Keratinocyte (primary cell): ENCODE results near the gene ARHGAP10. TPM values are rescaled to one million over a fixed set of nuclear protein-coding genes. Genes with fewer than 3 reads are reported as not detected.

Experiments
- DNase-seq: peaks from one replicate; pipeline ENCODE4 v3.0.0-alpha.2; 2011; ENCODE audit warnings: low read depth, missing footprints, low spot score
- FAIRE-seq: peaks from 2 replicates; lab custom pipeline; 2011; peaks lifted over from hg19 to GRCh38; lab: Jason Lieb, UNC
- H2AFZ ChIP-seq: 2 replicates; pipeline ENCODE4 v1.6.0; 2012; ENCODE audit warnings: low read length, control low read depth, inconsistent platforms; ENCODE audit not compliant: control insufficient read depth
- H3K27ac ChIP-seq: 2 replicates; pipeline ENCODE4 v1.5.1; 2011; ENCODE audit warnings: low read length; ENCODE audit not compliant: control insufficient read depth, insufficient read depth
- H3K27me3 ChIP-seq: 3 replicates; pipeline ENCODE4 v1.6.0; 2011; ENCODE audit warnings: low read length; ENCODE audit not compliant: control insufficient read depth, insufficient read depth; ENCODE audit errors: extremely low read depth
- H3K36me3 ChIP-seq, 2 experiments: 2 replicates in 1 of 2; 3 replicates in 1 of 2; pipeline ENCODE4 v1.5.1; 2011; ENCODE audit warnings: low read length in 2 of 2, mild to moderate bottlenecking in 1 of 2; ENCODE audit not compliant: control insufficient read depth in 2 of 2, insufficient read depth in 2 of 2; ENCODE audit errors: extremely low read depth in 1 of 2
- H3K4me1 ChIP-seq: 3 replicates; pipeline ENCODE4 v1.5.1; 2011; ENCODE audit warnings: low read length; ENCODE audit not compliant: control insufficient read depth, insufficient read depth; ENCODE audit errors: extremely low read depth
- H3K4me2 ChIP-seq: 3 replicates; pipeline ENCODE4 v1.6.0; 2011; ENCODE audit warnings: low read depth, low read length; ENCODE audit not compliant: control insufficient read depth, insufficient read depth; ENCODE audit errors: extremely low read depth
- H3K4me3 ChIP-seq, 3 experiments: fragments of 200-600 bp in 1 of 3; sonication (generic) in 1 of 3; 2 replicates in 2 of 3; 3 replicates in 1 of 3; pipeline ENCODE4 v1.5.1; 2011 to 2016; ENCODE audit warnings: low read length in 3 of 3, mild to moderate bottlenecking in 3 of 3, control low read depth in 2 of 3, inconsistent platforms in 1 of 3, low read depth in 1 of 3, mixed read lengths in 1 of 3, mixed run types in 1 of 3, moderate library complexity in 1 of 3; ENCODE audit not compliant: control insufficient read depth in 2 of 3, insufficient read depth in 2 of 3; ENCODE audit errors: extremely low read depth in 1 of 3
- H3K79me2 ChIP-seq: 2 replicates; pipeline ENCODE4 v1.6.0; 2012; ENCODE audit warnings: low read length; ENCODE audit not compliant: control insufficient read depth, insufficient read depth
- H3K9ac ChIP-seq: 3 replicates; pipeline ENCODE4 v1.6.0; 2011; ENCODE audit warnings: low read length; ENCODE audit not compliant: control insufficient read depth, insufficient read depth; ENCODE audit errors: extremely low read depth
- H3K9me1 ChIP-seq: 3 replicates; pipeline ENCODE4 v1.6.0; 2011; ENCODE audit warnings: low read length; ENCODE audit not compliant: control insufficient read depth, insufficient read depth; ENCODE audit errors: extremely low read depth
- H3K9me3 ChIP-seq: 2 replicates; pipeline ENCODE4 v1.5.1; 2012; ENCODE audit warnings: low read depth, low read length; ENCODE audit not compliant: control insufficient read depth
- H4K20me1 ChIP-seq: 3 replicates; pipeline ENCODE4 v1.6.0; 2011; ENCODE audit warnings: low read length; ENCODE audit not compliant: control insufficient read depth, insufficient read depth; ENCODE audit errors: extremely low read depth
- CTCF ChIP-seq, 3 experiments: IDR thresholded peaks in 1 of 3; conservative IDR thresholded peaks in 1 of 3; optimal IDR thresholded peaks in 1 of 3; 2 replicates in 2 of 3; 3 replicates in 1 of 3; pipeline versions ENCODE3 to v1.5.1; 2011; ENCODE audit warnings: low read length in 3 of 3, mild to moderate bottlenecking in 3 of 3, moderate library complexity in 2 of 3, control low read depth in 1 of 3, inconsistent platforms in 1 of 3; ENCODE audit not compliant: insufficient read depth in 2 of 3; ENCODE audit errors: extremely low read depth in 1 of 3
- EZH2 ChIP-seq: IDR thresholded peaks from one replicate; pipeline ENCODE4 v1.6.1; 2012; ENCODE audit warnings: inconsistent platforms, mild to moderate bottlenecking, low read length, moderate library complexity
- dilution Hi-C: fragments of 300-500 bp; cut with MboI; formaldehyde crosslinking; loops from one replicate; pipeline ENCODE4 v1.7.0; 2020; ENCODE audit warnings: low sequenced_read_pairs; ENCODE audit not compliant: extremely low pct_ligation_motif_present
- polyA plus RNA-seq, 5 experiments: library from polyadenylated mRNA; depleted of rRNA in 3 of 5; stranded (reverse) in 3 of 5; stranded (forward) in 1 of 5; unstranded in 1 of 5; fragments of >200 nt; gene quantifications; 1 replicate in 1 of 5; 2 replicates in 3 of 5; 3 replicates in 1 of 5; pipeline versions ENCODE4 v1.2.1 to v1.2.3, GENCODE V29; 2011 to 2012; ENCODE audit warnings: missing spikeins in 2 of 5, low read depth in 1 of 5, low replicate concordance in 1 of 5

ARHGAP10 gene
- polyA plus RNA-seq, 1 donor (not counting 4 experiments of a cell fraction or from before 2014, with no cell fraction given), result 18.7 TPM

- dilution Hi-C loops, result no loop called here
- Histone ChIP-seq H4K20me1 (no peaks in the 10 kb centered on the region), H3K79me2 (peaks cover 41% of the 10 kb centered on the region)
Observed at GRCh38 chr4:147815741-147816140, 83.9 kb downstream of the ARHGAP10 start.

DNA sequence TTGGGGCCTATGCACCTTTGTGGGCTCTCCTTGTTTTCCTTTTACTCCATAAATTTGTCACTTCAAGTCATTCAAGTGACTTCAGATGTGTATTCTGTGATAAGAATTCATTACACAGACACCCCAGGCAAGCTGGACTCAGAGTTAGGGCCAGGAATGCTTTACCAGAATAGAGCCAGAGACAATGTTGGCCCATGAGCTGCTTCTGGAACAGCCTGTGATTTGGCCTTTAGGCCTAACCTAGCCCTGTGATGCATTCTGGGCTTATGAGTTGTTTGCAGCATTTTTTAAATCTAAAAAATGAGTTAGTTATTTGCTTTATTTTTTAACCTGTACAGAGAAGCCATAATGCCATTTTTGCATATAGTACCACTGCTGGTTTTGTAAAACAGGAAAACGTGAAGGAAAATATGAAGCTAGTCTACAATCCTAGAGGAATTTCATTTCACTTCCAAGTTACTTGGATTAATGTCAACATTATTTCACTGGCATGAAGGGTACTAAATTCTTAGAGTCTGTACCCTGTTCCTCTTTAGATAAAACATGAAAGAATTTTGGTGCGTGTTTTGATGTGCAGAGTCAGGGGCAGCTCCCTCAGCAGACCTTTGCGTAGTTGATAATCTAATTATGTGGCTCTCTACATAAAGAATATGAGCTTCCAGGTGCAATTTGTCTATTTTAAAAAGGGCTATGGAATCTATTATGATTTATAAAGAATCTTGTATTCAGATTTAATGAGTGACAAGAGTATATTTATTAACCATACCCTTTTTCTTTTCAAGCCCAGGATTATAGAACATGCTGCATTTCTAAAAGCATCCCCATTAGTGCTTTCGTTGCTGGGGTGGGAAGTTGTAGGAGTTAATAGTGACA lies 84.7 kb downstream of the ARHGAP10 start:
- Histone ChIP-seq H2AFZ (no peak overlapping the region), H3K9me1 (no peaks in the 10 kb centered on the region), H4K20me1 (no peaks in the 10 kb centered on the region), H3K4me1 (peaks cover 19% of the 10 kb centered on the region), H3K27me3 (no peaks in the 10 kb centered on the region), H3K27ac (no peak overlapping the region), H3K9me3 (no peaks in the 10 kb centered on the region), H3K4me2 (no peak overlapping the region), H3K9ac (no peak overlapping the region), H3K36me3 (no peaks in the 10 kb centered on the region), H3K4me3 (no peak overlapping the region), H3K79me2 (peaks cover 40% of the 10 kb centered on the region)
- dilution Hi-C loops, result no loop called here
- FAIRE-seq (peak; percentile 32), DNase-seq (no peak)
- TF ChIP-seq CTCF (optimal IDR thresholded peaks at IDR 0.05 in 1 of 3, IDR thresholded peaks at IDR 0.05 in 1 of 3, conservative IDR thresholded peaks at IDR 0.05 in 1 of 3; ENCODE audit: extremely low read depth in 1 of 3, insufficient read depth in 2 of 3, low read length in 3 of 3) (no peak), EZH2 (no peak)

More at GRCh38 chr4:147815741-147816140, 83.9 kb downstream of the ARHGAP10 start:
- H3K4me2 ChIP-seq, result no peak overlapping the region
- DNase-seq, result no peak
- H3K9me3 ChIP-seq, result no peaks in the 10 kb centered on the region
- no peaks in the 10 kb centered on the region for H3K36me3 ChIP-seq
- no peak overlapping the region for H2AFZ ChIP-seq
- H3K27ac ChIP-seq, result no peak overlapping the region
- no peak for TF ChIP-seq CTCF (optimal IDR thresholded peaks at IDR 0.05 in 1 of 3, IDR thresholded peaks at IDR 0.05 in 1 of 3, conservative IDR thresholded peaks at IDR 0.05 in 1 of 3; ENCODE audit: extremely low read depth in 1 of 3, insufficient read depth in 2 of 3, low read length in 3 of 3)
- no peak for TF ChIP-seq EZH2
- H3K4me1 ChIP-seq, result peaks cover 10% of the 10 kb centered on the region
- no peaks in the 10 kb centered on the region for H3K9me1 ChIP-seq
- no peaks in the 10 kb centered on the region for H3K27me3 ChIP-seq
- no peak for FAIRE-seq
- no peak overlapping the region for H3K9ac ChIP-seq
- H3K4me3 ChIP-seq, result no peak overlapping the region
